ENCODE results near the gene IPO11.
A peak's percentile ranks its signal among the peaks of the same experiment; 100 is the strongest.

The IPO11 gene

DNA sequence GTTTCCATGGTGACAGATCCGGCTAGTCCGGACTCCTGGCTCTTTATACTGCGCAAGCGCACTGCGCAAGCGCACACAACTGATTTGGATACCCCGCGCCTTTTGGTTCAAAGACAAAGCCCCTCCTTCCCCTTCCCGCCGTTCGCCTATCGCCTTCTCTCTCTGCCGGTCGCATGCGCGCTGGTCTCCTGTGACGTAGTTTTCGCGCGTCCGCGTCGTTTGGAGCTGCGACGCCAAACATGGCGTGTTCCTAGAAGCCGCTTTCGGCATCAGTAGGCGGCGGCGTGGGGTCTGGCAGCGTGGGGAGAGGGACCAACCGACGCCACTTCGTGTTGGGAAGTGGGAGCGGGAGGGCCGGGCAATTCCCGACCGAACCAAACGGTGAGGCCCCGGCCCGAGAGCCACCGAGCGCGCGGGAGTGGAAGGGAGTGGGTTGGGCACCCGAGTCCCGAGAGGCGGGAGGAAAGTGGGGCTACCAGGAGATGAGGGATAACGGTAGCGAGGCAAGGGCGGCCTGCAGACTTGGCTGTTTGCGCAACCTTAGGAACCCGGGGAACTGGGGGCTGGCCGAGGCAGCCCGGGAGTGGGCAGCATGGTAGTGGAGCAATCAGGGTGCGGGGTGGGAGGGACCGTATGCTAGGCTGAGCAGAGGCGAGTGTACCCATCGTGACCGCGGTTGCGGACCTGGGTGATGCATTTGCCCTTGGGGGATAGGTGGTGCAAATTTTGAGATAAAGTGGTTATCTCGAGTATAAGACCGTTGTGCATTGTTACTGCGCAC is at the start of gene IPO11:
TSS of gene IPO11 (plus strand) at position 215 of the 781 bp plus-strand sequence. CDS start 24,517 bp downstream, outside the sequence.
- peak; percentile 92 for FAIRE-seq

GRCh38 chr5:62369039-62369438 is 43.5 kb upstream of the IPO11 start:
- FAIRE-seq: no peak

DNA sequence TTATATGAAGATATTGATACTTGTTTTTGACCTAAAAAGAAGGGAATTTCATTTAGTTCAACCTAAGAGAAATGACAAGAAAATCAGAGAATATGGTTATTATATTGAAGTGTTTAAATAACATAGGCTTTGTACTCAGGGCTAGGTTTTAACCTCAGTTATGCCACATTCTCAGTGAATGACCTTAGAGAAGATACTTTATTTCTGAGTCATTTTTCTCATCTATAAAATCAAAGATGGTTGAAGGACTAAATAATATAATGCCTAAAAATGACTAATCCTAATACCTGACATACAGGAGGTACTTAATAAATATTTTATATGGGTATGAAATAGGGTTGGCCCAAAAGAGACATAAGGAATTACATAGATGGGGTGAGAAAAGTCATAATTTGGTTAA is 41.2 kb upstream of the IPO11 start:
- FAIRE-seq: peak; percentile 33

- no peak for FAIRE-seq
These were observed 40.0 kb upstream of the IPO11 start for GRCh38 chr5:62372600-62372999.

DNA sequence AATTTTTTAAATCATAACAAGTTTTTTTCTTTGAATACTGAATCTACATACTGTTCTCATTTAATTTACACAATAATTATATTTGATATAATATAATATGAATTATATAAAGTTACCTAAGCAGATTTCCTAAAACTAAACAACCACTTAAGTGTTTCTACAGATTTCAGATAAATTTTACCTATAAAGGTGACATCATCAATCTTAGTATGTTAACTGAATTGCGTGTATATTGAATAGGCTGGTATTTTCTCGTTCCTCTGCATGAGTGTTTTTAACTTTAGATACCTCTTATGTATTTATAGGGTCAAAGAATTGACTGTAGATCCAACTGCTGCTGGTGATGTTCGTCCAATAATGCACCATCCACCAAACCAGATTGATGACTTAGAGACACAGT is 39.2 kb upstream of the IPO11 start:
- no peak for FAIRE-seq

DNA sequence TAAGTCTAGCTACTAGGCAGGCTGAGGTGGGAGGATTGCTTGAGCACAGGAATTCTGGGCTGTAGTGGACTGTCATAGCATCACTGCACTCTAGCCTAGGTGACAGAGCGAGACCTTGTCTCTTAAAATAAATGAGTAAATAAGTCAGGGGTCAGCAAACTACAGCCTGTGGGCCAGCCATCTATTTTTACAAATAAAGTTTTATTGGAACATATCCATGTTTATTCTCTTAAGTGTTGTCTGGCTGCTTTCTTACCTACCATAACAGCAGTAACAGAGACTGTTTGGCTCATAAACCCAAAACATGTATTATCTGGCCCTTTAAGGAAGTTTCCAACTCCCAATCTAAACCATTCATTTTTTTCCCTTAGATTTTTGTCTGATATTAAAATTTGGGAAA is 38.5 kb upstream of the IPO11 start:
- FAIRE-seq: no peak

GRCh38 chr5:62375627-62376026 is 36.9 kb upstream of the IPO11 start:
- FAIRE-seq: no peak

DNA sequence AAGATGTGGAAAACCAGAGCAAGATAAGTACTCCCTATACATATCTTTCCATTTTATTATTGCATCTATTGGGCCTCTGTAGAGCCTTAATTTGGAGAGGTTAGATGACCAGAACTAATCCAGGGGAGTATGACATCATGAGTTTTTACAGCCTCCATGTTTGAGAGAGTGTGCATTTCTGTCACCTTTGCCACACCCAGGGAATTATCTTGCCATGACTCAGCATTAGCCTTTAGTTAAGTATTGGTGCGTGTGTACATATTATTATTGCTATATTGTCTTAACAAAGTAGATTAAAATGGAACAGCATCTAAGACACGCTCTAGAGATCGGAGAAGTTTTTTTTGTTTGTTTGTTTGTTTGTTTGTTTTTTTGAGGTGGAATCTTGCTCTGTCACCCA is 36.5 kb upstream of the IPO11 start:
- no peak for FAIRE-seq

GRCh38 chr5:62385131-62385530 is 27.4 kb upstream of the IPO11 start:
- FAIRE-seq: no peak

DNA sequence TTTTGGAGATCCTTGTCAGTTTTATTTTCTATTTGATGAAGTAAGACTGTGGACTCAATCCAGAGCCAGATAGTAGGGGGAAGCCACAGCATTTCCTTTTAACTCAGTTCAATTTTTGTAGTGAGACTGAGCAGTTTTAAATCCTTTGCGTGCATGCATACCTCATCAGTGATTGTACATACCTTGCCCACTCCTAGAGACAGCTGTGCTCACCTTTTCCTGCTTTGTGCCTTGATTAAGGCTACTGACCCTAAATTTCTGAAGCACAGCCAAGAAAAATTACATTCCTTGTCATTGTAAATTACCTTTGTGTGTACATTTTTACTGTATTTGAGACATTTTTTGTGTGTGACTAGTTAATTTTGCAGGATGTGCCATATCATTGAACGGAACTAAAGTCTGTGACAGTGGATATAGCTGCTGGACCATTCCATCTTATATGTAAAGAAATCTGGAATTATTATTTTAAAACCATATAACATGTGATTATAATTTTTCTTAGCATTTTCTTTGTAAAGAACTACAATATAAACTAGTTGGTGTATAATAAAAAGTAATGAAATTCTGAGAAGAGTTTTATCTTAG is 26.7 kb upstream of the IPO11 start:
- no peak for FAIRE-seq

DNA sequence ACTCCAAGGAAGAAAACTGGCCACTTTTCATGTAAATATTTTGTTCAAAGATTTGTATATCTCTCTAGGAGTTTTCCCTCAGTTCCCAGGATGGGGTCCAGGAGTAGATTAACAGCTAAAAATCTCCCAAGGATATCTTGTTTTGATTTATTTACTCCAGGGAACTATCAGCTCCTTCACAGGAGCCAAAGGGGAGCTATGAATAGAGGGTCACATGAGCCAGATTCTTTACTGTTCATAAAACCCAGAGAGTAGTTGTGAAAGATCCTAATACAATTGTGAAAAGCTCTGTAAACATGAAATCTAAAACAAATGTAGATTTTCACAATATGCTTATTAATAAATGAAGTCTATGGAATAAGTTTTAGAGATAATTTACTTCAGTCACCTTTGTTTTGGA is 25.7 kb upstream of the IPO11 start:
- FAIRE-seq: no peak

GRCh38 chr5:62395210-62395950 is 17.2 kb upstream of the IPO11 start:
- FAIRE-seq: no peak

- FAIRE-seq: peak; percentile 70
These were observed 8.9 kb upstream of the IPO11 start, which contains the start of gene DIMT1 for GRCh38 chr5:62403411-62404250. Gene DIMT1 (minus strand): TSS chr5:62403905. CDS start chr5:62403772, 133 bp downstream.

DNA sequence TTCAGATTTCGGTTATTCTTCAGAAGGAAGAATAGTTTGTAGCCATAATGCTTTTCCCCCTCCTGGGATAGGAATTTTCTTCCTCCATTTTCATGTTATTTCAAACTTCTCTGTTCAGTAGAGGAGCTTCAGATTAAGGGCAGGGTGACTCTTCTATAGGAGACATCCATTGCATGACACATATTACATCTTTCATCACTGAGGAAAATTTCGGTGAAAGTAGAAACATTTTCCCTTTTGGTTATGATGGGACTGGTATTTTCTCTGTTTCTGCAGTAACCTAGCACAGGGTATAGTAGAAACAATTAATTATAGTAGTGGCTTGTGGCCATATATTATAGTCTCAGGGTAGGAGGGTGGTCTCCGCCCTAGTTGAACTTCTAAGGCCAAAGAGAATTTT is 1.1 kb downstream of the IPO11 start:
- FAIRE-seq: no peak

GRCh38 chr5:62418462-62419076 is 6.0 kb downstream of the IPO11 start:
- FAIRE-seq: no peak

GRCh38 chr5:62419609-62420008 is 7.0 kb downstream of the IPO11 start:
- FAIRE-seq: no peak

- no peak for FAIRE-seq
These were observed 8.9 kb downstream of the IPO11 start for GRCh38 chr5:62421414-62421813.

DNA sequence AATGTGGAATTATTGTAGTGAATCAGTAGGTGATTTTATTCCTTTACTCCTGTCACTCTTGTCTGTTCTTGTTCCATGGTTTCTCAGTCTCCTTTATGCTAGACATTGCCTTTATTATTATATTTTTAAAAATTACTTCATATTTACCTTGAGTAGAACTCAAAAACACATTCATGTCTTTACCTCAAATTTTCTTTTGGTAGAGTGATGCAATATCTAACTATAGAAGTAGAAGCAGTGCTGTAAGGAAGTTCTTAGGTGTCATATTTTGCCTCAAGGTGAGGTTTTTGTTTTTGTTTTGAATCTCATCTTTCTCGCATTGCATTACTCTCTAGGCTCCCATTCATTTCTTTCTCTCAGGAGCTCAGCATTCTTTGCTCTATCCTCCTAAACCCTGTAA is 12.2 kb downstream of the IPO11 start:
- no peak for FAIRE-seq

GRCh38 chr5:62431735-62432620 is 19.4 kb downstream of the IPO11 start:
- no peak for FAIRE-seq

DNA sequence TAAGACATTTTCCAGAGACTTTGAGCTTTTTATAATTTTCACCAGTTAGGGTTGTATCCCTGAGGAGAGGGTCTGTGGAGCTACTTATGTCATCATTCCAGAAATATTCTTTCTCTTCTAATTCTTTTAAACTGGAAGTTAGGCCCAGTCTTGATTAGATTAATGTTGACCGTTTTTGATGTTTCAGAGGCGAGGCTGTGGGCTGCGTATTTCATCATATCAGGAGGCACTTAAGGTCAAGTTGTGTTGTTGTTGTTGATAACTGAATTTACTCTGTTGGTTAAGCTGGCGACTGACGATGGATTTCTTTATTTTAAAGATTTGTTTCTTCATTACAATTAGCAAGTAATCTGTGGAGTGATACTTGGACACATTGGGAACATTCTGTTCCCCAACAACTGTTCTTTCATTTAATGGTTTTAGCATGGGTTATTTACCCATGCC is 20.1 kb downstream of the IPO11 start:
- no peak for FAIRE-seq

- FAIRE-seq: no peak
These were observed 36.0 kb downstream of the IPO11 start for GRCh38 chr5:62448528-62448927.

All from islet of Langerhans (tissue), 1 donor.